GM12892 (cell line): ENCODE measurements around the gene PLEKHG3.

ENCODE experiments used
- POLR2A ChIP-seq: IDR thresholded peaks from 2 replicates; pipeline ENCODE4 v1.6.1; 2011; ENCODE audit warnings: low read depth, low read length, control low read depth
- POLR2AphosphoS5 ChIP-seq: IDR thresholded peaks from 2 replicates; pipeline ENCODE4 v1.6.1; 2011; ENCODE audit warnings: low read depth, low read length, control low read depth

DNA sequence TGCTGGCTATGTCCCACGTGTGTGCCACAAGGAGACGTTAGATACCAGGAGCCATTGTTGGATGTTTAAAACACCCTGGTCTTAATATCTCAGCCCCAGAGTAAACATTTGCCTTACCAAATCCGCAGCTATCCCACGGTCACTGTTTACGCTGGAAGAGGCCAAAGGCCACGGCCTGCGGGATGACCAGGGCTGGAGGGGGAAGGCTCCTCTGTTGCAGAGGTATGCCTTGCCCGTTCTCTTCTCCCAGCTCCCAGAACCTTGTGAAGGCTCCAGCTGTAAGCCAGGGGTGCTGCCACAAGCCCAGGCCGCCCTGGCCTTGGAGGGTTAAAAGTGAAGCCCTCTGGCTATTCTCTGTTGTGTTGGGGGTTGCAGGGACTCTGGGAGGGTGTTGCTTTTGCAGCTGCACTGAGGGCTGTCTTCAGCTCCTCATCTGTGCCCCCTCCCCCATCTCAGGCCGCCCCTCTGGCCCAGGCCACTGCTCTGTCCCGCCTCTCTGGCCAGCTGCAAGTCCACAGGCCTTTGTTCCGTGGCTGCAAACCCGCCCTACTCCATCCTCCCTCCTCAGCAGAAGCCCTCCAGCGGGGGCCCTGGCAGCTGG, 2.5 kb downstream of the PLEKHG3 start:
- TF ChIP-seq POLR2A (no peak), POLR2AphosphoS5 (no peak)
